SU-DHL-6 (cell line): Measurements from ENCODE around the gene PTGDR.

Experiments used
- H2AFZ ChIP-seq: fragments of 200-600 bp; sonication (generic); 2 replicates; pipeline ENCODE4 v1.6.1; 2014; ENCODE audit warnings: low read depth, mild to moderate bottlenecking, moderate library complexity, mixed read lengths, antibody characterized with exemption, low read length; ENCODE audit not compliant: severe bottlenecking
- H3F3A ChIP-seq: fragments of 200-600 bp; shearing (Covaris generic); 2 replicates; pipeline ENCODE4 v1.6.0; 2016; ENCODE audit warnings: antibody characterized with exemption, mild to moderate bottlenecking; ENCODE audit not compliant: insufficient read depth
- H3K27ac ChIP-seq: fragments of 200-600 bp; sonication (generic); 2 replicates; pipeline ENCODE4 v1.5.1; 2016; ENCODE audit warnings: low read depth, mild to moderate bottlenecking, low read length, moderate library complexity, mixed read lengths
- H3K27me3 ChIP-seq: fragments of 200-600 bp; sonication (generic), shearing (Covaris generic); 2 replicates; pipeline ENCODE4 v1.6.0; 2014; ENCODE audit warnings: mild to moderate bottlenecking, low read length
- H3K36me3 ChIP-seq: fragments of 200-600 bp; sonication (generic); 2 replicates; pipeline ENCODE4 v1.6.1; 2014; ENCODE audit warnings: mild to moderate bottlenecking, low read length, mixed read lengths
- H3K4me2 ChIP-seq: fragments of 300-600, 200-600 bp; shearing (Covaris generic), sonication (generic); 2 replicates; pipeline ENCODE4 v1.6.0; 2014; ENCODE audit warnings: low read length, low read depth, mild to moderate bottlenecking; ENCODE audit not compliant: poor library complexity, severe bottlenecking
- H3K4me3 ChIP-seq: fragments of 200-600 bp; sonication (generic); 2 replicates; pipeline ENCODE4 v1.5.1; 2014; ENCODE audit warnings: antibody characterized with exemption, low read length, mild to moderate bottlenecking, mixed read lengths; ENCODE audit not compliant: insufficient read depth, poor library complexity, severe bottlenecking
- H3K79me2 ChIP-seq: fragments of 200-600 bp; sonication (generic); 2 replicates; pipeline ENCODE4 v1.6.1; 2014; ENCODE audit warnings: mild to moderate bottlenecking, low read length, moderate library complexity; ENCODE audit not compliant: insufficient read depth
- H3K9ac ChIP-seq: fragments of 200-600 bp; sonication (generic); 2 replicates; pipeline ENCODE4 v1.7.0; 2014; ENCODE audit warnings: mild to moderate bottlenecking, low read length
- H3K9me2 ChIP-seq: fragments of 200-600 bp; sonication (generic); replicated peaks from 2 replicates; pipeline ENCODE4 v1.6.1; 2014; ENCODE audit warnings: low read length; ENCODE audit not compliant: insufficient read depth
- H3K9me3 ChIP-seq: fragments of 200-600 bp; sonication (generic); 2 replicates; pipeline ENCODE4 v1.6.1; 2014; ENCODE audit warnings: low read length, mixed read lengths; ENCODE audit not compliant: insufficient read depth
- H4K20me1 ChIP-seq: fragments of 200-600 bp; sonication (generic); 2 replicates; pipeline ENCODE4 v1.6.1; 2014; ENCODE audit warnings: low read depth, mild to moderate bottlenecking, antibody characterized with exemption, low read length, moderate library complexity, mixed read lengths
- CTCF ChIP-seq: fragments of 200-600 bp; sonication (generic); IDR thresholded peaks from one replicate; pipeline ENCODE4 v1.5.1; 2017; ENCODE audit warnings: antibody characterized with exemption, mild to moderate bottlenecking, low read length, moderate library complexity; ENCODE audit not compliant: insufficient read depth, poor library complexity, severe bottlenecking
- EZH2phosphoT487 ChIP-seq: fragments of 200-600 bp; sonication (generic), shearing (Covaris generic); conservative IDR thresholded peaks from 2 replicates; pipeline ENCODE4 v1.6.1; 2018; ENCODE audit warnings: mild to moderate bottlenecking, antibody characterized with exemption, low read length, moderate library complexity, mixed read lengths

The PTGDR gene

GRCh38 chr14:52312931-52313355 is 45.4 kb downstream of the PTGDR start:
- Histone ChIP-seq H3F3A (no peaks in the 10 kb centered on the region), H3K27ac (no peak overlapping the region), H3K4me3 (no peak overlapping the region), H4K20me1 (no peaks in the 10 kb centered on the region), H3K27me3 (no peaks in the 10 kb centered on the region), H3K36me3 (no peaks in the 10 kb centered on the region), H3K9me2 (no peaks in the 10 kb centered on the region), H2AFZ (no peak overlapping the region), H3K9me3 (no peaks in the 10 kb centered on the region), H3K9ac (no peak overlapping the region), H3K79me2 (no peaks in the 10 kb centered on the region), H3K4me2 (no peak overlapping the region)
- TF ChIP-seq EZH2phosphoT487 (no peak), CTCF (no peak)

- Histone ChIP-seq H3K4me3 (no peak overlapping the region), H3K27ac (no peak overlapping the region), H4K20me1 (no peaks in the 10 kb centered on the region), H3K4me2 (no peak overlapping the region), H3K27me3 (no peaks in the 10 kb centered on the region), H3K9ac (no peak overlapping the region), H3K9me2 (no peaks in the 10 kb centered on the region), H2AFZ (no peak overlapping the region), H3F3A (no peaks in the 10 kb centered on the region), H3K9me3 (no peaks in the 10 kb centered on the region), H3K36me3 (no peaks in the 10 kb centered on the region), H3K79me2 (no peaks in the 10 kb centered on the region)
- TF ChIP-seq CTCF (no peak), EZH2phosphoT487 (no peak)
These were observed 46.0 kb downstream of the PTGDR start for GRCh38 chr14:52313462-52313861.

- Histone ChIP-seq H3K9me2 (no peaks in the 10 kb centered on the region), H3K4me2 (no peak within 1 kb of the TSS), H3K9me3 (no peaks in the 10 kb centered on the region), H3K9ac (no peak within 1 kb of the TSS), H3K4me3 (no peak within 1 kb of the TSS), H3K27me3 (no peaks in the 10 kb centered on the region), H4K20me1 (no peaks in the 10 kb centered on the region), H3K36me3 (no peaks in the 10 kb centered on the region), H2AFZ (no peak within 1 kb of the TSS), H3F3A (no peaks in the 10 kb centered on the region), H3K27ac (no peak within 1 kb of the TSS), H3K79me2 (no peaks in the 10 kb centered on the region)
- TF ChIP-seq EZH2phosphoT487 (no peak), CTCF (no peak)
These were observed 46.6 kb downstream of the PTGDR start, which contains the start of gene PTGER2 for GRCh38 chr14:52313903-52314594. Gene PTGER2, plus strand, starts transcription at chr14:52314312. Its CDS starts 237 bp downstream, at chr14:52314549.
